HepG2 (cell line): ENCODE measurements around the gene C16orf90. TPM values are rescaled to one million over a fixed set of nuclear protein-coding genes. Genes with fewer than 3 reads are reported as not detected.
"Not testable (repeated sequence)": the region's sequence is repeated elsewhere in the genome, so short reads cannot be mapped to it uniquely, and the experiment has no call there.

Experiments used
- ATAC-seq: fragments of 200-7000 bp; cut with Tn5 transposase; 3 replicates; pipeline ENCODE4 v1.9.1; 2020; ENCODE audit warnings: mild to moderate bottlenecking, moderate library complexity
- BruUV-seq: library from RNA; stranded (reverse); fragments of 400-500 nt; replicated peaks from 2 replicates; lab custom pipeline; 2021; lab: Mats Ljungman, UMichigan
- CTCF ChIA-PET: fragments of 300-600 bp; formaldehyde crosslinking; extraction: SDS; loops from one replicate; lab custom pipeline; 2021; ENCODE audit warnings: low total read pairs, inconsistent platforms, low intra/inter-chr PET ratio; lab: Yijun Ruan, JAX
- POLR2A ChIA-PET: fragments of 350-600 bp; sonication (Branson Sonifier 250); formaldehyde crosslinking; loops from one replicate; lab custom pipeline; 2020; ENCODE audit warnings: antibody characterized with exemption, inconsistent platforms; lab: Yijun Ruan, JAX
- DNase-seq: peaks from one replicate; pipeline ENCODE4 v3.0.0-alpha.2; 2015; ENCODE audit warnings: low spot score
- FAIRE-seq: peaks from 3 replicates; lab custom pipeline; 2011; peaks lifted over from hg19 to GRCh38; lab: Jason Lieb, UNC
- H2AFZ ChIP-seq: one replicate; pipeline ENCODE4 v1.6.1; 2011; ENCODE audit warnings: low read length, inconsistent platforms
- H3K27ac ChIP-seq: fragments of 300-600 bp; 3 replicates; pipeline ENCODE4 v1.8.0; 2011; ENCODE audit warnings: mixed run types, mild to moderate bottlenecking, mixed read lengths, low read length, inconsistent platforms; ENCODE audit not compliant: insufficient read depth; ENCODE audit errors: extremely low read length
- H3K27me3 ChIP-seq, 2 experiments: fragments of 200-600 bp in 1 of 2; 2 replicates in 1 of 2; 3 replicates in 1 of 2; pipeline versions ENCODE4 v1.6.0 to v1.8.0; 2011; ENCODE audit warnings: low read length in 2 of 2, mild to moderate bottlenecking in 2 of 2, moderate library complexity in 2 of 2, inconsistent platforms in 1 of 2; ENCODE audit not compliant: insufficient read depth in 2 of 2, control insufficient read depth in 1 of 2
- H3K36me3 ChIP-seq, 2 experiments: fragments of 200-600 bp in 1 of 2; replicated peaks in 1 of 2; 2 replicates in 1 of 2; 3 replicates in 1 of 2; pipeline versions ENCODE4 v1.5.1 to v1.8.0; 2011; ENCODE audit warnings: low read length in 2 of 2, inconsistent platforms in 1 of 2; ENCODE audit not compliant: insufficient read depth in 2 of 2, control insufficient read depth in 1 of 2
- H3K4me1 ChIP-seq: 2 replicates; pipeline ENCODE4 v1.5.1; 2012; ENCODE audit warnings: low read length, inconsistent platforms; ENCODE audit not compliant: insufficient read depth
- H3K4me2 ChIP-seq: 2 replicates; pipeline ENCODE4 v1.6.0; 2011; ENCODE audit warnings: low read depth, low read length, inconsistent platforms
- H3K4me3 ChIP-seq, 3 experiments: fragments of 200-600 bp in 1 of 3; sonication (generic), shearing (Covaris generic) in 1 of 3; replicated peaks in 1 of 3; 2 replicates each; pipeline ENCODE4 v1.5.1; 2011 to 2016; ENCODE audit warnings: low read length in 3 of 3, inconsistent platforms in 2 of 3, low read depth in 2 of 3, mild to moderate bottlenecking in 2 of 3, control low read depth in 1 of 3, mixed read lengths in 1 of 3; ENCODE audit not compliant: insufficient read depth in 1 of 3
- H3K79me2 ChIP-seq: one replicate; pipeline ENCODE4 v1.6.1; 2011; ENCODE audit warnings: low read length, inconsistent platforms; ENCODE audit not compliant: insufficient read depth
- H3K9ac ChIP-seq: 2 replicates; pipeline ENCODE4 v1.6.0; 2011; ENCODE audit warnings: mild to moderate bottlenecking, low read depth, low read length, inconsistent platforms; ENCODE audit not compliant: insufficient read depth
- H3K9me3 ChIP-seq: 2 replicates; pipeline ENCODE4 v1.5.1; 2012; ENCODE audit warnings: mild to moderate bottlenecking, low read length
- H4K20me1 ChIP-seq: 2 replicates; pipeline ENCODE4 v1.6.0; 2011; ENCODE audit warnings: inconsistent platforms, mild to moderate bottlenecking, low read length, moderate library complexity; ENCODE audit not compliant: insufficient read depth
- AGO2 ChIP-seq: fragments of 200-400 bp; formaldehyde crosslinking; optimal IDR thresholded peaks from 2 replicates; pipeline ENCODE3; 2017; ENCODE audit warnings: mild to moderate bottlenecking, low read depth, low read length, moderate library complexity
- GABPA ChIP-seq, 2 experiments: IDR thresholded peaks; 2 replicates each; pipeline ENCODE4 v1.6.1; 2011 to 2016; ENCODE audit warnings: low read depth in 2 of 2, low read length in 1 of 2, missing biosample characterization in 1 of 2, missing genetic modification characterization in 1 of 2
- MED1 ChIP-seq: sonication (generic); formaldehyde crosslinking; IDR thresholded peaks from 2 replicates; pipeline ENCODE4 v1.4.0; 2020; ENCODE audit warnings: missing genetic modification reagents
- ZC3H13 ChIP-seq: sonication (generic); formaldehyde crosslinking; IDR thresholded peaks from 2 replicates; pipeline ENCODE4 v1.8.1; 2023; ENCODE audit warnings: mild to moderate bottlenecking, missing genetic modification reagents, moderate library complexity
- ZFP36 ChIP-seq: fragments of 150-350 bp; IDR thresholded peaks from 2 replicates; pipeline ENCODE4 v1.6.1; 2018; ENCODE audit warnings: borderline replicate concordance, low read length, low read depth; ENCODE audit not compliant: partially characterized antibody
- ZNF121 ChIP-seq: sonication (generic); formaldehyde crosslinking; IDR thresholded peaks from 2 replicates; pipeline ENCODE4 v1.5.0; 2020; ENCODE audit warnings: mild to moderate bottlenecking, missing genetic modification reagents
- ZNF124 ChIP-seq: sonication (generic); formaldehyde crosslinking; IDR thresholded peaks from 2 replicates; pipeline ENCODE4 v1.4.0; 2020; ENCODE audit warnings: missing genetic modification reagents
- ZNF180 ChIP-seq: sonication (generic); formaldehyde crosslinking; IDR thresholded peaks from 2 replicates; pipeline ENCODE4 v1.4.0; 2020; ENCODE audit warnings: low read depth, missing genetic modification reagents, borderline replicate concordance
- ZNF577 ChIP-seq: sonication (generic); formaldehyde crosslinking; IDR thresholded peaks from 2 replicates; pipeline ENCODE4 v1.4.0; 2020; ENCODE audit warnings: mild to moderate bottlenecking, low read depth, missing genetic modification reagents, borderline replicate concordance
- WGBS: methylation state at CpG from one replicate; pipeline ENCODE4 v1.1.6; 2017; ENCODE audit warnings: low lambda C conversion rate; 5-methylcytosine and 5-hydroxymethylcytosine counted together
- in situ Hi-C: cut with HindIII; loops from 2 replicates; pipeline ENCODE4 v1.10.0; 2017; ENCODE audit warnings: low pct_unique_long_range_greater_than_20kb; ENCODE audit not compliant: extremely low pct_ligation_motif_present
- intact Hi-C: fragments of 100-400 bp; cut with micrococcal nuclease; formaldehyde crosslinking; loops from one replicate; pipeline ENCODE4 v1.10.0; 2022; ENCODE audit not compliant: unreplicated experiment
- polyA plus RNA-seq, 8 experiments: library from polyadenylated mRNA; depleted of rRNA in 3 of 8; stranded (reverse) in 7 of 8; unstranded in 1 of 8; fragments of >200 nt; fragmentation: Illumina TruSeq in 4 of 8; extraction: Trizol in 4 of 8; gene quantifications; 2 replicates each; pipeline versions ENCODE4 v1.2.1 to v1.2.3, GENCODE V29; 2011 to 2016; ENCODE audit warnings: low read depth in 4 of 8, missing spikeins in 1 of 8, mixed read lengths in 1 of 8; ENCODE audit not compliant: insufficient read depth in 1 of 8
- total RNA-seq, 5 experiments: library from RNA; depleted of rRNA; stranded (reverse); fragments of >200 nt; fragmentation: Illumina TruSeq; extraction: Trizol; gene quantifications; 2 replicates each; pipeline ENCODE4 v1.2.3, GENCODE V29; 2016; ENCODE audit warnings: low read depth in 1 of 5

C16orf90 gene
- total and polyA plus RNA-seq, 2 of the 13 experiments (the other 11 are each of a cell fraction or from before 2014, with no cell fraction given), result not detected

GRCh38 chr16:3475604-3476375, 19.5 kb downstream of the C16orf90 start:
- DNase-seq, result no peak
- CTCF ChIA-PET, result no interaction called here

GRCh38 chr16:3474870-3475269, 20.4 kb downstream of the C16orf90 start:
- H2AFZ ChIP-seq, H3K27ac ChIP-seq, H3K4me2 ChIP-seq, intact Hi-C loops, in situ Hi-C loops, POLR2A ChIA-PET, H3K9me3 ChIP-seq, H3K4me1 ChIP-seq, H3K4me3 ChIP-seq, BruUV-seq, FAIRE-seq, H3K9ac ChIP-seq, H3K27me3 ChIP-seq, CTCF ChIA-PET, DNase-seq, ATAC-seq: not testable (repeated sequence)
- Histone ChIP-seq H3K79me2 (peaks cover 83% of the 10 kb centered on the region), H4K20me1 (peaks cover 45% of the 10 kb centered on the region; the same call in 1 of the 2 replicates), H3K36me3 (peaks cover 16 to 34% of the 10 kb centered on the region in 2 experiments; a peak in 4 of 5 replicates)
- WGBS, result 98% methylated on average over 7 of the region's 7 CpGs
- TF ChIP-seq ZNF121 (CRISPR knock-in tag), result peak; percentile 61; the same call in 1 of the 2 replicates

More at GRCh38 chr16:3475604-3476375, 19.5 kb downstream of the C16orf90 start:
- H3K36me3 ChIP-seq, result peaks cover 19 to 35% of the 10 kb centered on the region in 2 experiments; a peak in 4 of 5 replicates
- no peak for FAIRE-seq
- intact Hi-C loops (no loop called here), in situ Hi-C loops (no loop called here)
- WGBS, result over 99% methylated on average over 21 of the region's 29 CpGs
- no peak for ATAC-seq
- H3K9ac ChIP-seq, result no peak overlapping the region
- H3K4me3 ChIP-seq, result no peak overlapping the region
- no peak overlapping the region for H2AFZ ChIP-seq
- TF ChIP-seq GABPA (IDR thresholded peaks at IDR 0.05; ENCODE audit: low read depth, low read length) (0 out of 2 replicates have a peak, but pooled peaks have one; percentile 17), GABPA (CRISPR knock-in tag; IDR thresholded peaks at IDR 0.05; ENCODE audit: low read depth) (no peak), ZNF121 (CRISPR knock-in tag) (no peak), AGO2 (peak; percentile 66), MED1 (CRISPR knock-in tag) (no peak), ZC3H13 (no peak), ZNF577 (CRISPR knock-in tag) (no peak), ZNF124 (CRISPR knock-in tag) (no peak), ZFP36 (no peak), ZNF180 (CRISPR knock-in tag) (no peak)
- H3K4me1 ChIP-seq, result peaks cover 7% of the 10 kb centered on the region
- BruUV-seq, result no TSS peak
- no peaks in the 10 kb centered on the region for H3K9me3 ChIP-seq
- H3K27me3 ChIP-seq, result no peaks in the 10 kb centered on the region
- no peak overlapping the region for H3K27ac ChIP-seq
- H3K79me2 ChIP-seq, result peaks cover 77% of the 10 kb centered on the region
- no peak overlapping the region for H3K4me2 ChIP-seq
- H4K20me1 ChIP-seq, result peaks cover 36% of the 10 kb centered on the region; the same call in 1 of the 2 replicates
- POLR2A ChIA-PET, result no interaction called here
